ENCODE measurements around the gene DLGAP1. TPM values are rescaled to one million over a fixed set of nuclear protein-coding genes. Genes with fewer than 3 reads are reported as not detected.

DLGAP1 gene
- total and polyA plus RNA-seq, 10 of the 15 experiments (the other 5 are each of a cell fraction or from before 2014, with no cell fraction given), result 0.23 to 27.6 (median 1.9) TPM

DNA sequence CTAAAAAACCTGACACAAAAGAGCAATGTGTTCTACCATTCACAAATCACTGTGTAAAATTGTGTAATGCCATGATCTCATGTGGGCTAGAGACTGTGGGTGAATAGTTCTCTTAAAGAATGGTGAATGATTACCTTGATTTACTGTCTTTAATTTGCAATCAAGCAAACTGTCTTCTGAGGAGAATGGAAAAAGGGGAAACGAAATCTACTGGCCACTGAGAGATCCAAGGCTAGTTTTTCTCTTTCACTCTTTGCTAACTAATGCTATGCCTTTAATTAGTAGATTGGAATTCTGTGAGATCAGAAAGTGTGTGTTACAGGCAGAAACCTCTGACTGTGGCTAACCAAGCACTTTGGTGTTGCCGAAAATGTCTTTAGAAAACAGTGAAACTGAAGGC, 582.5 kb downstream of the DLGAP1 start (continued):
- TF ChIP-seq MLLT1 (IDR thresholded peaks at IDR 0.05), result no peak
- TF ChIP-seq HDAC2 (IDR thresholded peaks at IDR 0.05), result no peak
- no peak for TF ChIP-seq E2F4 (IDR thresholded peaks at IDR 0.05; ENCODE audit: low read depth, low read length)
- no peak for TF ChIP-seq NFYA (IDR thresholded peaks at IDR 0.05; ENCODE audit: borderline replicate concordance, low read depth, low read length)
- TF ChIP-seq SMAD1 (IDR thresholded peaks at IDR 0.05; ENCODE audit: low read depth, partially characterized antibody), result no peak
- no peak for TF ChIP-seq PML (IDR thresholded peaks at IDR 0.05; ENCODE audit: low read length)
- no peak for TF ChIP-seq ZBTB4 (CRISPR knock-in tag; IDR thresholded peaks at IDR 0.05)
- TF ChIP-seq NBN (IDR thresholded peaks at IDR 0.05), result no peak
- no peak for TF ChIP-seq GABPA (IDR thresholded peaks at IDR 0.05; ENCODE audit: low read depth)
- TF ChIP-seq, protein P1, sequence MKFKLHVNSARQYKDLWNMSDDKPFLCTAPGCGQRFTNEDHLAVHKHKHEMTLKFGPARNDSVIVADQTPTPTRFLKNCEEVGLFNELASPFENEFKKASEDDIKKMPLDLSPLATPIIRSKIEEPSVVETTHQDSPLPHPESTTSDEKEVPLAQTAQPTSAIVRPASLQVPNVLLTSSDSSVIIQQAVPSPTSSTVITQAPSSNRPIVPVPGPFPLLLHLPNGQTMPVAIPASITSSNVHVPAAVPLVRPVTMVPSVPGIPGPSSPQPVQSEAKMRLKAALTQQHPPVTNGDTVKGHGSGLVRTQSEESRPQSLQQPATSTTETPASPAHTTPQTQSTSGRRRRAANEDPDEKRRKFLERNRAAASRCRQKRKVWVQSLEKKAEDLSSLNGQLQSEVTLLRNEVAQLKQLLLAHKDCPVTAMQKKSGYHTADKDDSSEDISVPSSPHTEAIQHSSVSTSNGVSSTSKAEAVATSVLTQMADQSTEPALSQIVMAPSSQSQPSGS (IDR thresholded peaks at IDR 0.05; ENCODE audit: low read length), result no peak
